SU-DHL-6 (cell line): ENCODE results near the gene RAB11FIP2.

Experiments
- H2AFZ ChIP-seq: fragments of 200-600 bp; sonication (generic); 2 replicates; pipeline ENCODE4 v1.6.1; 2014; ENCODE audit warnings: low read depth, mild to moderate bottlenecking, moderate library complexity, mixed read lengths, antibody characterized with exemption, low read length; ENCODE audit not compliant: severe bottlenecking
- H3F3A ChIP-seq: fragments of 200-600 bp; shearing (Covaris generic); 2 replicates; pipeline ENCODE4 v1.6.0; 2016; ENCODE audit warnings: antibody characterized with exemption, mild to moderate bottlenecking; ENCODE audit not compliant: insufficient read depth
- H3K27ac ChIP-seq: fragments of 200-600 bp; sonication (generic); 2 replicates; pipeline ENCODE4 v1.5.1; 2016; ENCODE audit warnings: low read depth, mild to moderate bottlenecking, low read length, moderate library complexity, mixed read lengths
- H3K27me3 ChIP-seq: fragments of 200-600 bp; sonication (generic), shearing (Covaris generic); 2 replicates; pipeline ENCODE4 v1.6.0; 2014; ENCODE audit warnings: mild to moderate bottlenecking, low read length
- H3K36me3 ChIP-seq: fragments of 200-600 bp; sonication (generic); 2 replicates; pipeline ENCODE4 v1.6.1; 2014; ENCODE audit warnings: mild to moderate bottlenecking, low read length, mixed read lengths
- H3K4me2 ChIP-seq: fragments of 300-600, 200-600 bp; shearing (Covaris generic), sonication (generic); 2 replicates; pipeline ENCODE4 v1.6.0; 2014; ENCODE audit warnings: low read length, low read depth, mild to moderate bottlenecking; ENCODE audit not compliant: poor library complexity, severe bottlenecking
- H3K4me3 ChIP-seq: fragments of 200-600 bp; sonication (generic); 2 replicates; pipeline ENCODE4 v1.5.1; 2014; ENCODE audit warnings: antibody characterized with exemption, low read length, mild to moderate bottlenecking, mixed read lengths; ENCODE audit not compliant: insufficient read depth, poor library complexity, severe bottlenecking
- H3K79me2 ChIP-seq: fragments of 200-600 bp; sonication (generic); 2 replicates; pipeline ENCODE4 v1.6.1; 2014; ENCODE audit warnings: mild to moderate bottlenecking, low read length, moderate library complexity; ENCODE audit not compliant: insufficient read depth
- H3K9ac ChIP-seq: fragments of 200-600 bp; sonication (generic); 2 replicates; pipeline ENCODE4 v1.7.0; 2014; ENCODE audit warnings: mild to moderate bottlenecking, low read length
- H3K9me2 ChIP-seq: fragments of 200-600 bp; sonication (generic); replicated peaks from 2 replicates; pipeline ENCODE4 v1.6.1; 2014; ENCODE audit warnings: low read length; ENCODE audit not compliant: insufficient read depth
- H3K9me3 ChIP-seq: fragments of 200-600 bp; sonication (generic); 2 replicates; pipeline ENCODE4 v1.6.1; 2014; ENCODE audit warnings: low read length, mixed read lengths; ENCODE audit not compliant: insufficient read depth
- H4K20me1 ChIP-seq: fragments of 200-600 bp; sonication (generic); 2 replicates; pipeline ENCODE4 v1.6.1; 2014; ENCODE audit warnings: low read depth, mild to moderate bottlenecking, antibody characterized with exemption, low read length, moderate library complexity, mixed read lengths
- CTCF ChIP-seq: fragments of 200-600 bp; sonication (generic); IDR thresholded peaks from one replicate; pipeline ENCODE4 v1.5.1; 2017; ENCODE audit warnings: antibody characterized with exemption, mild to moderate bottlenecking, low read length, moderate library complexity; ENCODE audit not compliant: insufficient read depth, poor library complexity, severe bottlenecking
- EZH2phosphoT487 ChIP-seq: fragments of 200-600 bp; sonication (generic), shearing (Covaris generic); conservative IDR thresholded peaks from 2 replicates; pipeline ENCODE4 v1.6.1; 2018; ENCODE audit warnings: mild to moderate bottlenecking, antibody characterized with exemption, low read length, moderate library complexity, mixed read lengths

RAB11FIP2 gene

GRCh38 chr10:118032564-118032963, 14.2 kb downstream of the RAB11FIP2 start:
- Histone ChIP-seq H3F3A (no peaks in the 10 kb centered on the region), H4K20me1 (no peaks in the 10 kb centered on the region), H2AFZ (no peak overlapping the region), H3K79me2 (no peaks in the 10 kb centered on the region), H3K4me3 (no peak overlapping the region), H3K36me3 (no peaks in the 10 kb centered on the region), H3K4me2 (no peak overlapping the region), H3K27ac (no peak overlapping the region), H3K9ac (no peak overlapping the region), H3K27me3 (no peaks in the 10 kb centered on the region), H3K9me3 (no peaks in the 10 kb centered on the region), H3K9me2 (no peaks in the 10 kb centered on the region)
- TF ChIP-seq CTCF, result no peak
- TF ChIP-seq EZH2phosphoT487, result no peak

DNA sequence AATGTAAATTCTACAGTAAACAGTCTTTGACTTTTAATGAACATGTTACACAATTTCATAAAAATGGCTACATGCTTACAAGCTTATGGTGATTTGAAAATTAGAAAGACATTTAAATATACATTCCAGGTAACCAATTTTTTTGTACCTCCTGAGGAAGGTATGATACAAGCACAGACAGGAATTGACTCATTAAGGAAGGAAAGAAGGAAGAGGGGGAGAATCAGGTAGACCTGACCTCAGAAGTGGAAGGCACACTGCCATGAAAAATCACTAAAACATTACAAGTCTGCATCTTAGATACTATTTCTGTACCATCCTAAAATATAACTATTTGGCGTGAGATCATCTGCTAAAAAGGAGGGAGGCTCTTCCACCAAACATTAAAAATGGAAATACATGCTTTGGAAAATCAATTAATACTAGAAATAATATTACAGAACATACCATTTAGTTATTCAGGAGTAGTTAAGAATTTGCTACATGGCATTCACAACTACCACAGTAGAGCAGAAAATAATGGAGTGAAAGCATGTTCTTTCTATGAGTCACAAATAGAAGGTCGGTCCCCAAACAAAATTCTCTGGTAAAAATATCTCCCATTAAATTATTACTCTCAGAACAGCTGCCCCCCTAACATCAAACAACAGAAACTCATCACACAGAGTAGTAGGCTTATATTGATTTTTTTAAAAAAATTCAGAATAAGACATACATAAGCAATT, 15.2 kb downstream of the RAB11FIP2 start:
- Histone ChIP-seq H3K9me2 (no peaks in the 10 kb centered on the region), H3F3A (no peaks in the 10 kb centered on the region), H3K27me3 (no peaks in the 10 kb centered on the region), H4K20me1 (no peaks in the 10 kb centered on the region), H3K9me3 (no peaks in the 10 kb centered on the region), H3K36me3 (no peaks in the 10 kb centered on the region; the same call in 1 of the 2 replicates), H3K4me2 (no peak overlapping the region), H2AFZ (no peak overlapping the region), H3K4me3 (no peak overlapping the region), H3K79me2 (no peaks in the 10 kb centered on the region), H3K9ac (no peak overlapping the region), H3K27ac (no peak overlapping the region)
- TF ChIP-seq EZH2phosphoT487, result no peak
- TF ChIP-seq CTCF, result no peak

DNA sequence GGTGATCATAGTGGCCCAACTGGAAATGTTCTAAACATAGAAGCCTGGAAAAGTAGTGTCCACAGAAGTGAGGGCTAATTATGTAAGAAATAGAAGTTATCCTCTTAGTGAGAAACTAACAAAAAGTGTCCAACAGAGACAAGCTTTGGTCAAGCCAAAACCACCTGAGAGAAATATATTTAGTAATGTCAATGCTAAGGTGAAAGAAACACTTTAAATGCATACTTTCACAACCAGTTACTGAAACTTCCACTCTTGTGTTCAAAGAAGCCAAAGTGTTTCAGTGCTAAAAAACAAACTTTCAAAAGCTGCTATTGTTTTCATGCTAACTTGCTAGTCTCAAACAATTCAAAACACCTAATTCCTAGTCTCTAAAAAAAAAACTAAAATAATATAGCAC, 18.1 kb downstream of the RAB11FIP2 start:
- H3K4me3 ChIP-seq, result no peak overlapping the region
- H3F3A ChIP-seq, result no peaks in the 10 kb centered on the region
- H3K9ac ChIP-seq, result no peak overlapping the region
- TF ChIP-seq CTCF (no peak), EZH2phosphoT487 (no peak)
- no peaks in the 10 kb centered on the region for H3K9me2 ChIP-seq
- no peaks in the 10 kb centered on the region for H3K79me2 ChIP-seq
- no peak overlapping the region for H2AFZ ChIP-seq
- H3K27ac ChIP-seq, result no peak overlapping the region
- H3K4me2 ChIP-seq, result no peak overlapping the region
- H3K9me3 ChIP-seq, result no peaks in the 10 kb centered on the region
- no peaks in the 10 kb centered on the region; the same call in 1 of the 2 replicates for H3K36me3 ChIP-seq
- H4K20me1 ChIP-seq, result no peaks in the 10 kb centered on the region
- H3K27me3 ChIP-seq, result no peaks in the 10 kb centered on the region
